GM23338 (cell line): ENCODE results near the gene KCTD15.

Experiments
- CREB1 ChIP-seq: fragments of 250-450 bp; sonication (Bioruptor Pico); IDR thresholded peaks from 2 replicates; pipeline ENCODE4 v1.5.0; 2020; ENCODE audit warnings: low read depth, mild to moderate bottlenecking, moderate library complexity
- CTCF ChIP-seq, 2 experiments: fragments of 200-600 bp in 1 of 2; sonication (generic) in 1 of 2; conservative IDR thresholded peaks; 2 replicates each; pipeline versions ENCODE4 v1.5.1 to v1.6.1; 2016 to 2017; ENCODE audit warnings: antibody characterized with exemption in 2 of 2, low read depth in 2 of 2, mild to moderate bottlenecking in 2 of 2, moderate library complexity in 1 of 2
- ETS1 ChIP-seq: IDR thresholded peaks from 2 replicates; pipeline ENCODE4 v1.6.1; 2016; ENCODE audit warnings: antibody characterized with exemption
- EZH2 ChIP-seq: fragments of 200-600 bp; sonication (generic); IDR thresholded peaks from one replicate; pipeline ENCODE4 v1.8.0; 2017; ENCODE audit warnings: antibody characterized with exemption, mild to moderate bottlenecking, low read depth; ENCODE audit not compliant: unreplicated experiment
- EZH2phosphoT487 ChIP-seq: fragments of 200-600 bp; sonication (generic); IDR thresholded peaks from one replicate; pipeline ENCODE4 v1.8.1; 2018; ENCODE audit warnings: antibody characterized with exemption; ENCODE audit not compliant: unreplicated experiment
- JUNB ChIP-seq: IDR thresholded peaks from one replicate; pipeline ENCODE4 v1.6.1; 2016; ENCODE audit warnings: antibody characterized with exemption; ENCODE audit not compliant: unreplicated experiment
- POLR2AphosphoS5 ChIP-seq: IDR thresholded peaks from 2 replicates; pipeline ENCODE4 v1.6.1; 2016; ENCODE audit warnings: antibody characterized with exemption, low read depth
- REST ChIP-seq: IDR thresholded peaks from one replicate; pipeline ENCODE4 v1.6.1; 2018; ENCODE audit warnings: antibody characterized with exemption; ENCODE audit not compliant: unreplicated experiment
- ZNF114 ChIP-seq: fragments of 250-450 bp; sonication (Bioruptor Pico); IDR thresholded peaks from 2 replicates; pipeline ENCODE4 v1.5.0; 2020; ENCODE audit warnings: mild to moderate bottlenecking, moderate library complexity
- ZNF331 ChIP-seq: fragments of 250-450 bp; sonication (Bioruptor Pico); IDR thresholded peaks from 2 replicates; pipeline ENCODE4 v1.5.0; 2020; ENCODE audit warnings: low read depth, mild to moderate bottlenecking, moderate library complexity
- ZNF462 ChIP-seq: fragments of 250-450 bp; sonication (Bioruptor Pico); IDR thresholded peaks from 2 replicates; pipeline ENCODE4 v1.5.0; 2020; ENCODE audit warnings: mild to moderate bottlenecking, moderate library complexity

GRCh38 chr19:33812388-33813330 is 16.0 kb downstream of the KCTD15 start:
- TF ChIP-seq ZNF462 (CRISPR knock-in tag) (no peak), POLR2AphosphoS5 (no peak), CTCF (conservative IDR thresholded peaks at IDR 0.05; ENCODE audit: low read depth in 2 of 2) (0 out of 4 replicates have a peak, but pooled peaks of 1 of the 2 experiments have one; percentile 11), JUNB (no peak), EZH2 (no peak), CREB1 (CRISPR knock-in tag) (no peak), EZH2phosphoT487 (no peak), REST (no peak), ZNF331 (CRISPR knock-in tag) (no peak), ETS1 (no peak), ZNF114 (CRISPR knock-in tag) (no peak)
